GM12878 (cell line): ENCODE results near the gene MANBA. TPM values are rescaled to one million over a fixed set of nuclear protein-coding genes. Genes with fewer than 3 reads are reported as not detected.

ENCODE experiments used
- BHLHE40 ChIP-seq, 2 experiments: fragments of 450-650 bp in 1 of 2; IDR thresholded peaks; 2 replicates each; pipeline ENCODE4 v1.6.1; 2011 to 2017; ENCODE audit warnings: low read depth in 2 of 2, borderline replicate concordance in 1 of 2, improper control_type of control experiment in 1 of 2, low read length in 1 of 2, mild to moderate bottlenecking in 1 of 2
- CHD2 ChIP-seq: IDR thresholded peaks from 2 replicates; pipeline ENCODE4 v1.6.1; 2011; ENCODE audit warnings: low read depth, low read length, improper control_type of control experiment, borderline replicate concordance
- CREM ChIP-seq: IDR thresholded peaks from 2 replicates; pipeline ENCODE4 v1.6.1; 2014; ENCODE audit warnings: antibody characterized with exemption, low read depth
- EGR1 ChIP-seq, 2 experiments: IDR thresholded peaks; 1 replicate in 1 of 2; 2 replicates in 1 of 2; pipeline ENCODE4 v1.6.1; 2011 to 2012; ENCODE audit warnings: low read depth in 2 of 2, low read length in 2 of 2, borderline replicate concordance in 1 of 2, mild to moderate bottlenecking in 1 of 2, moderate library complexity in 1 of 2
- FOS ChIP-seq: IDR thresholded peaks from 3 replicates; pipeline ENCODE4 v1.6.1; 2011; ENCODE audit warnings: borderline replicate concordance; ENCODE audit not compliant: insufficient read length; ENCODE audit errors: extremely low read depth
- FOXK2 ChIP-seq: fragments of 450-650 bp; IDR thresholded peaks from 2 replicates; pipeline ENCODE4 v1.6.1; 2017; ENCODE audit warnings: mild to moderate bottlenecking, moderate library complexity
- FOXM1 ChIP-seq: IDR thresholded peaks from 2 replicates; pipeline ENCODE4 v1.6.1; 2012; ENCODE audit warnings: low read depth, mild to moderate bottlenecking, inconsistent platforms, low read length, moderate library complexity
- GATAD2B ChIP-seq: fragments of 450-650 bp; conservative IDR thresholded peaks from 2 replicates; pipeline ENCODE4 v1.6.1; 2017; ENCODE audit warnings: low read depth, mild to moderate bottlenecking, moderate library complexity
- HDGF ChIP-seq: fragments of 450-650 bp; IDR thresholded peaks from 2 replicates; pipeline ENCODE4 v1.6.1; 2016; ENCODE audit warnings: antibody characterized with exemption
- IRF4 ChIP-seq: IDR thresholded peaks from 2 replicates; pipeline ENCODE4 v1.6.1; 2011; ENCODE audit warnings: low read depth, low read length
- NFXL1 ChIP-seq: fragments of 450-650 bp; IDR thresholded peaks from 2 replicates; pipeline ENCODE4 v1.6.1; 2017; ENCODE audit warnings: antibody characterized with exemption, mild to moderate bottlenecking, borderline replicate concordance
- PAX5 ChIP-seq: IDR thresholded peaks from 2 replicates; pipeline ENCODE4 v1.6.1; 2011; ENCODE audit warnings: low read depth, low read length, borderline replicate concordance
- RUNX3 ChIP-seq: IDR thresholded peaks from 2 replicates; pipeline ENCODE4 v1.6.1; 2012; ENCODE audit warnings: low read length, inconsistent platforms
- SMAD5 ChIP-seq: IDR thresholded peaks from 2 replicates; pipeline ENCODE4 v1.6.1; 2016; ENCODE audit warnings: antibody characterized with exemption, low read depth
- SMC3 ChIP-seq: IDR thresholded peaks from 2 replicates; pipeline ENCODE4 v1.6.1; 2011; ENCODE audit warnings: low read length, improper control_type of control experiment, borderline replicate concordance
- STAT1 ChIP-seq: fragments of 450-650 bp; conservative IDR thresholded peaks from 2 replicates; pipeline ENCODE4 v1.6.1; 2014; ENCODE audit warnings: antibody characterized with exemption, mild to moderate bottlenecking
- SUPT20H ChIP-seq: IDR thresholded peaks from 2 replicates; pipeline ENCODE4 v1.6.1; 2011; ENCODE audit warnings: low read depth, mild to moderate bottlenecking, low read length, moderate library complexity, borderline replicate concordance; ENCODE audit not compliant: control insufficient read depth
- TCF7 ChIP-seq: IDR thresholded peaks from 2 replicates; pipeline ENCODE4 v1.6.1; 2014; ENCODE audit warnings: antibody characterized with exemption, borderline replicate concordance
- YBX1 ChIP-seq: fragments of 450-650 bp; IDR thresholded peaks from 2 replicates; pipeline ENCODE4 v1.6.1; 2016; ENCODE audit warnings: antibody characterized with exemption
- ZNF207 ChIP-seq: fragments of 450-650 bp; IDR thresholded peaks from 2 replicates; pipeline ENCODE4 v1.6.1; 2014; ENCODE audit warnings: antibody characterized with exemption, mild to moderate bottlenecking, borderline replicate concordance
- ZNF217 ChIP-seq: fragments of 450-650 bp; IDR thresholded peaks from 2 replicates; pipeline ENCODE4 v1.6.1; 2017; ENCODE audit warnings: antibody characterized with exemption, mild to moderate bottlenecking
- ZZZ3 ChIP-seq: IDR thresholded peaks from 2 replicates; pipeline ENCODE4 v1.6.1; 2011; ENCODE audit warnings: low read depth; ENCODE audit not compliant: control insufficient read depth, insufficient read length
- polyA plus RNA-seq, 11 experiments: library from polyadenylated mRNA; depleted of rRNA in 4 of 11; unstranded in 6 of 11; stranded (reverse) in 5 of 11; fragments of >200 nt; fragmentation: Nextera tagmentation in 4 of 11; fragmentation: Illumina TruSeq in 1 of 11; extraction: Ambion mirVana in 4 of 11; extraction: Trizol in 1 of 11; gene quantifications; 1 replicate in 1 of 11; 2 replicates in 10 of 11; pipeline versions ENCODE4 v1.2.1 to v1.2.3, GENCODE V29; 2011 to 2016; ENCODE audit warnings: inconsistent platforms in 2 of 11, missing spikeins in 2 of 11, low read depth in 1 of 11
- total RNA-seq, 4 experiments: library from RNA; depleted of rRNA in 3 of 4; stranded (reverse); fragments of >200 nt in 3 of 4; fragmentation: Illumina TruSeq in 1 of 4; extraction: Trizol in 1 of 4; gene quantifications; 2 replicates each; pipeline versions ENCODE4 v1.2.1 to v1.2.3, GENCODE V29; 2013 to 2021
- TF ChIP-seq, protein P1 (sequence below): IDR thresholded peaks from 2 replicates; pipeline ENCODE4 v1.6.1; 2011; ENCODE audit warnings: borderline replicate concordance, low read depth, mild to moderate bottlenecking, moderate library complexity, low read length; ENCODE audit not compliant: insufficient read depth, poor library complexity, severe bottlenecking
- TF ChIP-seq, protein P2 (sequence below): fragments of 150-350 bp; IDR thresholded peaks from 2 replicates; pipeline ENCODE4 v1.6.1; 2014; ENCODE audit warnings: mild to moderate bottlenecking, low read depth, low read length
- TF ChIP-seq, protein P3 (sequence below): fragments of 450-650 bp; IDR thresholded peaks from 2 replicates; pipeline ENCODE4 v1.6.1; 2017; ENCODE audit warnings: antibody characterized with exemption, mild to moderate bottlenecking, moderate library complexity

Gene MANBA
- total and polyA plus RNA-seq, 10 of the 15 experiments (the other 5 are each of a cell fraction or from before 2014, with no cell fraction given) = 3.8 to 19.0 (median 12.5) TPM

DNA sequence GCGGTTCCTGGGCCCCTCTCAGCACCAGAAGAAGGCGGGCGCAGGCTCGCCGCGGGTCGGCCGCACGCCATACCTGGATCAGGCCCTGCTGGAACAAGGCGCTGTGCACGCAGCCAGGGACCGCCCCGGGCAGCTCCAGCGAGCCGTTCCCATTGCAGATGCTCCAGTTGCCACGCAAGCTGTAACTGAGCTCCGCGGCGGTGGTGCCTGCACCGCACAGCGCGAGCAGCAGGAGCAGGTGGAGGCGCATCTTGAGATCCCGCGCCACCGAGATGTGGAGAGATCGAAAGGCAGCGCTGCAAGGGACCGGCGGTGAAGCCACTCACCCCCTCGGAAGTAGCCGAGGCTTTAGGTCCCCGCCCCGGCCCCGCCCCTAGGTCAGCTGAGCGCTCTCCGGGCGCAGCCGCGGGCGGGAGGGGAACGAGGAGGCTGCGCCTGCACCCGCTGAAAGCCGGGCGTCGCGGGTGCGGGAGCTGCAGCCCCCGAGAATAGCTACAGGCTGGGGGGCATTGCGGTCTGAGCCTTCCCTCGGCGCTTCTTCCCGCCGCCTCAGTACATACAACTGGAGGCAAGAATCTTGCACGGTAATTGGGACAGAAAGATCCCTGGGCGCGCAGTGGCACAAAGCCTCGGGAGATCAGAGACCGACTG lies at the start of gene MANBA (continued):
- no peak for TF ChIP-seq SUPT20H
- TF ChIP-seq, protein P1, sequence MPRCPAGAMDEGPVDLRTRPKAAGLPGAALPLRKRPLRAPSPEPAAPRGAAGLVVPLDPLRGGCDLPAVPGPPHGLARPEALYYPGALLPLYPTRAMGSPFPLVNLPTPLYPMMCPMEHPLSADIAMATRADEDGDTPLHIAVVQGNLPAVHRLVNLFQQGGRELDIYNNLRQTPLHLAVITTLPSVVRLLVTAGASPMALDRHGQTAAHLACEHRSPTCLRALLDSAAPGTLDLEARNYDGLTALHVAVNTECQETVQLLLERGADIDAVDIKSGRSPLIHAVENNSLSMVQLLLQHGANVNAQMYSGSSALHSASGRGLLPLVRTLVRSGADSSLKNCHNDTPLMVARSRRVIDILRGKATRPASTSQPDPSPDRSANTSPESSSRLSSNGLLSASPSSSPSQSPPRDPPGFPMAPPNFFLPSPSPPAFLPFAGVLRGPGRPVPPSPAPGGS = no peak
- TF ChIP-seq PAX5 = no peak; the same call in 1 of the 2 replicates
- TF ChIP-seq ZNF217 = no peak; the same call in 1 of the 2 replicates
- peak; percentile 67; the same call in 1 of the 2 replicates for TF ChIP-seq GATAD2B
- TF ChIP-seq CHD2 = peak; percentile 26; the same call in 1 of the 2 replicates
- no peak for TF ChIP-seq SMC3
- no peak for TF ChIP-seq RUNX3
- peak; percentile 86; the same call in 1 of the 2 replicates for TF ChIP-seq STAT1
- peak; percentile 90 for TF ChIP-seq HDGF
- TF ChIP-seq EGR1 (IDR thresholded peaks at IDR 0.05; ENCODE audit: borderline replicate concordance in 1 of 2, low read depth in 2 of 2, low read length in 2 of 2) = 0 out of 3 replicates have a peak, but pooled peaks of 1 of the 2 experiments have one; percentile 40
- TF ChIP-seq YBX1 = no peak
- peak; percentile 7 to 58; a peak in 2 of 4 replicates for TF ChIP-seq BHLHE40 (IDR thresholded peaks at IDR 0.05; ENCODE audit: borderline replicate concordance in 1 of 2, low read depth in 2 of 2, low read length in 1 of 2)
- TF ChIP-seq FOXM1 = no peak
- TF ChIP-seq IRF4 = no peak
- TF ChIP-seq, protein P2, sequence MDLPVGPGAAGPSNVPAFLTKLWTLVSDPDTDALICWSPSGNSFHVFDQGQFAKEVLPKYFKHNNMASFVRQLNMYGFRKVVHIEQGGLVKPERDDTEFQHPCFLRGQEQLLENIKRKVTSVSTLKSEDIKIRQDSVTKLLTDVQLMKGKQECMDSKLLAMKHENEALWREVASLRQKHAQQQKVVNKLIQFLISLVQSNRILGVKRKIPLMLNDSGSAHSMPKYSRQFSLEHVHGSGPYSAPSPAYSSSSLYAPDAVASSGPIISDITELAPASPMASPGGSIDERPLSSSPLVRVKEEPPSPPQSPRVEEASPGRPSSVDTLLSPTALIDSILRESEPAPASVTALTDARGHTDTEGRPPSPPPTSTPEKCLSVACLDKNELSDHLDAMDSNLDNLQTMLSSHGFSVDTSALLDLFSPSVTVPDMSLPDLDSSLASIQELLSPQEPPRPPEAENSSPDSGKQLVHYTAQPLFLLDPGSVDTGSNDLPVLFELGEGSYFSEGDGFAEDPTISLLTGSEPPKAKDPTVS = no peak
- no peak for TF ChIP-seq SMAD5
- no peak for TF ChIP-seq TCF7
- TF ChIP-seq CREM = no peak
- TF ChIP-seq ZZZ3 = no peak
- no peak for TF ChIP-seq FOS
- no peak for TF ChIP-seq FOXK2
- no peak; the same call in 1 of the 2 replicates for TF ChIP-seq ZNF207
- TF ChIP-seq, protein P3, sequence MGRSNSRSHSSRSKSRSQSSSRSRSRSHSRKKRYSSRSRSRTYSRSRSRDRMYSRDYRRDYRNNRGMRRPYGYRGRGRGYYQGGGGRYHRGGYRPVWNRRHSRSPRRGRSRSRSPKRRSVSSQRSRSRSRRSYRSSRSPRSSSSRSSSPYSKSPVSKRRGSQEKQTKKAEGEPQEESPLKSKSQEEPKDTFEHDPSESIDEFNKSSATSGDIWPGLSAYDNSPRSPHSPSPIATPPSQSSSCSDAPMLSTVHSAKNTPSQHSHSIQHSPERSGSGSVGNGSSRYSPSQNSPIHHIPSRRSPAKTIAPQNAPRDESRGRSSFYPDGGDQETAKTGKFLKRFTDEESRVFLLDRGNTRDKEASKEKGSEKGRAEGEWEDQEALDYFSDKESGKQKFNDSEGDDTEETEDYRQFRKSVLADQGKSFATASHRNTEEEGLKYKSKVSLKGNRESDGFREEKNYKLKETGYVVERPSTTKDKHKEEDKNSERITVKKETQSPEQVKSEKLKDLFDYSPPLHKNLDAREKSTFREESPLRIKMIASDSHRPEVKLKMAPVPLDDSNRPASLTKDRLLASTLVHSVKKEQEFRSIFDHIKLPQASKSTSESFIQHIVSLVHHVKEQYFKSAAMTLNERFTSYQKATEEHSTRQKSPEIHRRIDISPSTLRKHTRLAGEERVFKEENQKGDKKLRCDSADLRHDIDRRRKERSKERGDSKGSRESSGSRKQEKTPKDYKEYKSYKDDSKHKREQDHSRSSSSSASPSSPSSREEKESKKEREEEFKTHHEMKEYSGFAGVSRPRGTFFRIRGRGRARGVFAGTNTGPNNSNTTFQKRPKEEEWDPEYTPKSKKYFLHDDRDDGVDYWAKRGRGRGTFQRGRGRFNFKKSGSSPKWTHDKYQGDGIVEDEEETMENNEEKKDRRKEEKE = no peak
- no peak for TF ChIP-seq NFXL1
